Body of pancreas (tissue), 4 donors: ENCODE results near the gene MUSTN1. TPM values are rescaled to one million over a fixed set of nuclear protein-coding genes. Genes with fewer than 3 reads are reported as not detected.
A peak's percentile ranks its signal among the peaks of the same experiment; 100 is the strongest.

Experiments
- ATAC-seq: fragments of 150-250 bp; one replicate; pipeline ENCODE4 v1.9.1; 2016
- DNase-seq, 4 donors: peaks; one replicate each; pipeline ENCODE4 v3.0.0-alpha.2; 2019
- H3K27ac ChIP-seq, 4 donors: fragments of 200-600 bp; sonication (generic); 1 replicate in 3 of 4; 2 replicates in 1 of 4; pipeline versions ENCODE4 v1.5.1 to v1.6.1; 2016 to 2019; ENCODE audit warnings: mild to moderate bottlenecking in 1 of 4, mixed read lengths in 1 of 4, moderate library complexity in 1 of 4
- H3K27me3 ChIP-seq, 2 donors: fragments of 200-600 bp; sonication (generic); one replicate each; pipeline ENCODE4 v1.6.0; 2016; ENCODE audit warnings: mild to moderate bottlenecking in 1 of 2
- H3K36me3 ChIP-seq, 2 donors: fragments of 200-600 bp; sonication (generic); replicated peaks in 1 of 2; 2 replicates each; pipeline ENCODE4 v1.5.1; 2016; ENCODE audit warnings: low read depth in 2 of 2; ENCODE audit not compliant: insufficient read depth in 1 of 2
- H3K4me1 ChIP-seq: fragments of 200-600 bp; sonication (generic); one replicate; pipeline ENCODE4 v1.6.0; 2016
- H3K4me3 ChIP-seq, 2 donors: fragments of 200-600 bp; sonication (generic); 1 replicate in 1 of 2; 2 replicates in 1 of 2; pipeline ENCODE4 v1.5.1; 2016 to 2019
- H3K9me3 ChIP-seq, 3 donors: fragments of 200-600 bp; sonication (generic); 1 replicate in 2 of 3; 2 replicates in 1 of 3; pipeline ENCODE4 v1.5.1; 2016
- POLR2A ChIP-seq, 3 donors: fragments of 450-650 bp; IDR thresholded peaks; one replicate each; pipeline ENCODE4 v1.6.1; 2016; ENCODE audit warnings: antibody characterized with exemption in 3 of 3, mild to moderate bottlenecking in 2 of 3
- WGBS, 2 donors: methylation state at CpG; one replicate each; pipeline ENCODE4 v1.1.5; 2017; 5-methylcytosine and 5-hydroxymethylcytosine counted together
- intact Hi-C: fragments of 100-400 bp; cut with DNase I; formaldehyde crosslinking; loops from one replicate; pipeline ENCODE4 v1.15.1; 2023
- total RNA-seq, 2 donors: library from RNA; depleted of rRNA; stranded (reverse); fragments of >200 nt; gene quantifications; one replicate each; pipeline ENCODE4 v1.1.0, GENCODE V29; 2016
- TF ChIP-seq, protein P1 (sequence below), 7 experiments: fragments of 450-650 bp in 4 of 7; fragments of 200-600 bp in 3 of 7; sonication (generic) in 3 of 7; IDR thresholded peaks; one replicate each; pipeline ENCODE4 v1.5.1; 2016 to 2019; ENCODE audit warnings: antibody characterized with exemption in 7 of 7

Gene MUSTN1
- total RNA-seq, 2 donors from 2014 or later, result 3.9 TPM; not detected in 1

DNA sequence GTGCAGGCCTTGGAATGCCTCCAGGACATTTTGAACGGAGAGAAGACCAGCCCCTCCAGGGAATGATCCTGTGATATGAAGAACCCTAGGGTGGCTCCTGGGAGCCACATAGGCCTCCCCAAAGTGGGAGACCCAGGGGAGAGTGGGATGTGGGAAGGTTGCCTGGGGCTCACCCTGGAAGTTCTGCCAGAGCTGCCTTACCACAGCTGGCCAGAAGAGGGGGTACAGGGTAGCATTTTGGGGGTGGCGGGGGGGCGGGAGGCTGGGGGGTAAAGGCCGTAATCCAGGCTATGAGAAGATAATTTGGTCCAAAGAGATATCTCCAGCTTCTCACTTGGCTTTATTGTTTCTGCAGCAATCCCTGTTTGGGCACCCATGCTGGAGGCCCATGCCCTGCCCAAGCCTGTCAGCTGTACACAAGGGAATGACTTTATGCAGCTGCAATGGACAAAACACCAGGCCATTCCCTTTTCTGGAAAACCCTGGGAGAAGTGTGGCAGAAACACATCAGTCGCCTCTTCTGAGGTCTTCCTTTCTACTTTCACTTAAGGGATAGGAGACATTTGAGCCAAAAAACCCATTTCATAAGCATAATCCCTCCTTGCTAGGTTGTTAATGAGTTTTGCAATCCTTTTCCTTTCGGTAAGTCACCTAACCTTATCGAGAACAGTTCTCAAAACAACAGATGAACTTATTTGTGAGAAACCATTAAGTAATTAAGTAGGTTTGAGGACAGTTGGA lies 11.0 kb upstream of the MUSTN1 start:
- H3K27me3 ChIP-seq, result no peaks in the 10 kb centered on the region
- peaks cover 12% of the 10 kb centered on the region for H3K4me1 ChIP-seq
- H3K36me3 ChIP-seq, result peaks cover 0 to 4% of the 10 kb centered on the region in 2 donors
- no peaks in the 10 kb centered on the region for H3K9me3 ChIP-seq
- 68 to 71% methylated on average over 6 to 7 of the region's 7 CpGs for WGBS, 2 donors
- H3K27ac ChIP-seq, result peak overlapping the region in 3 of 4 donors; percentile 3 to 25 (median 10)
- DNase-seq, result peak in 1 of 4 donors; percentile 25
- no peak overlapping the region for H3K4me3 ChIP-seq
- ATAC-seq, result peak; percentile 28
- intact Hi-C loops, result no loop called here
- TF ChIP-seq, protein P1, sequence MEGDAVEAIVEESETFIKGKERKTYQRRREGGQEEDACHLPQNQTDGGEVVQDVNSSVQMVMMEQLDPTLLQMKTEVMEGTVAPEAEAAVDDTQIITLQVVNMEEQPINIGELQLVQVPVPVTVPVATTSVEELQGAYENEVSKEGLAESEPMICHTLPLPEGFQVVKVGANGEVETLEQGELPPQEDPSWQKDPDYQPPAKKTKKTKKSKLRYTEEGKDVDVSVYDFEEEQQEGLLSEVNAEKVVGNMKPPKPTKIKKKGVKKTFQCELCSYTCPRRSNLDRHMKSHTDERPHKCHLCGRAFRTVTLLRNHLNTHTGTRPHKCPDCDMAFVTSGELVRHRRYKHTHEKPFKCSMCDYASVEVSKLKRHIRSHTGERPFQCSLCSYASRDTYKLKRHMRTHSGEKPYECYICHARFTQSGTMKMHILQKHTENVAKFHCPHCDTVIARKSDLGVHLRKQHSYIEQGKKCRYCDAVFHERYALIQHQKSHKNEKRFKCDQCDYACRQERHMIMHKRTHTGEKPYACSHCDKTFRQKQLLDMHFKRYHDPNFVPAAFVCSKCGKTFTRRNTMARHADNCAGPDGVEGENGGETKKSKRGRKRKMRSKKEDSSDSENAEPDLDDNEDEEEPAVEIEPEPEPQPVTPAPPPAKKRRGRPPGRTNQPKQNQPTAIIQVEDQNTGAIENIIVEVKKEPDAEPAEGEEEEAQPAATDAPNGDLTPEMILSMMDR (IDR thresholded peaks at IDR 0.05), result peak in 5 of 7 experiments; percentile 15 to 40 (median 24)
- TF ChIP-seq POLR2A (IDR thresholded peaks at IDR 0.05), result no peak

DNA sequence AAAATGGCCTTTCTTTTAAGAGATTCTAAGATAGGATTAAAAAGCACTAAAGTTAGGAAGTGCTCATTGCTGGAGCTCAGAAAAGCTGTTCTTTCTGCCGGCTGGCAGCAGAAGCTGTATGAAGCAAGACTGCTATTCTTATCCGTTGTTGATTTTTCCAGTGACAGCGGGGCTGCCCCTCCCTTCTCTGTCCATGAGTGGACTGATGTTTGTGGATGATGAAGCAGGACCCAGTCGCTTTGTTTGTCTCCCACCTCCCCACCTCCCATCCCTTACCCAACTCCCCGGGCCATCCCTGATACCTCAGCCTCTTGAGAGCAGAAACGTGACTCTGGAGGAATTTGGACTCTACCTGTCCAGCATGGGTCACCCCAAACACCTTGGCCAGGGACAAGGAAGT lies 10.3 kb upstream of the MUSTN1 start:
- intact Hi-C loops, result no loop called here
- H3K4me3 ChIP-seq, result no peak overlapping the region
- ATAC-seq (peak; percentile 76), DNase-seq (peak; percentile 53 to 77 (median 74))
- H3K4me1 ChIP-seq, result peaks cover 12% of the 10 kb centered on the region
- H3K9me3 ChIP-seq, result no peaks in the 10 kb centered on the region
- TF ChIP-seq, protein P1 (IDR thresholded peaks at IDR 0.05), result no peak
- no peak for TF ChIP-seq POLR2A (IDR thresholded peaks at IDR 0.05)
- peak overlapping the region in 3 of 4 donors; percentile 3 to 25 (median 10) for H3K27ac ChIP-seq
- H3K27me3 ChIP-seq, result no peaks in the 10 kb centered on the region
- WGBS, 2 donors, result 16 to 34% methylated on average over 6 of the region's 6 CpGs
- H3K36me3 ChIP-seq, result peaks cover 0 to 4% of the 10 kb centered on the region in 2 donors

DNA sequence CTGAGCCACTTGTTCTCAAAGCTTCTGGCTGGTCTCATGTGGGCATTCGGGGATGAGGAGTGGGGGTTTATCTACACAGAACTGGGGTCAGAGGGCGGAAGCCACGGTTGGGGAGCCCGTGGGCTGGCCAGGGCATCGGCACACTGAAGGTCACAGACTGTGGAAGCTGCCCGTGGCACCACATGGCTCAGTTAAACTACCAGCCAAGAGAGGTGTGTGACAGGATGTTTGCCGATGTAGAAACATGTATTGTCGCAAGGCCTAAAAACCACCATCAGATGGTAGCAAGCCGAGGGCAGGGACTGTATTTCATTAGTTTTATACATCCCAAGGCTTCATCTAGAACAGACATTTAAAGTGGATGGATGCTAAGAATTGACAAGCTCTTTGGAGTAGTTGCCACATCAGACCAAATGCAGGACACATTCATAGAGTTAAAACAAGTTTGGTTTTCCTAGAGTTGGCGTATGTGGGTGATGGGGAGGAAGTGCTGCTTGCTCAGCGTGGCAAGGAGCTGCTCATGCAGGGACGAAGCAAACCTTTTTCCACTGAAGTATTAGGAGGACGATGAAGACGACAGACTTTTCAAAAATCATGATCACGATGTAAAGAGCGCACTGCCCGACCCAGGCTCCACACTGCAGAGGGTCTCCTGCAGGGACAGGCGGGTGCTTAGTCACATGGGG lies 9.6 kb upstream of the MUSTN1 start:
- Histone ChIP-seq H3K27me3 (no peaks in the 10 kb centered on the region), H3K4me1 (peaks cover 12% of the 10 kb centered on the region), H3K36me3 (peaks cover 0 to 4% of the 10 kb centered on the region in 2 donors), H3K27ac (peak overlapping the region in 2 of 4 donors; percentile 3 to 10), H3K4me3 (no peak overlapping the region), H3K9me3 (no peaks in the 10 kb centered on the region)
- DNase-seq (peak in 1 of 4 donors; percentile 36), ATAC-seq (no peak)
- 66 to 68% methylated on average over 18 of the region's 18 CpGs for WGBS, 2 donors
- intact Hi-C loops, result no loop called here
- no peak for TF ChIP-seq POLR2A (IDR thresholded peaks at IDR 0.05)
- TF ChIP-seq, protein P1 (IDR thresholded peaks at IDR 0.05), result no peak

DNA sequence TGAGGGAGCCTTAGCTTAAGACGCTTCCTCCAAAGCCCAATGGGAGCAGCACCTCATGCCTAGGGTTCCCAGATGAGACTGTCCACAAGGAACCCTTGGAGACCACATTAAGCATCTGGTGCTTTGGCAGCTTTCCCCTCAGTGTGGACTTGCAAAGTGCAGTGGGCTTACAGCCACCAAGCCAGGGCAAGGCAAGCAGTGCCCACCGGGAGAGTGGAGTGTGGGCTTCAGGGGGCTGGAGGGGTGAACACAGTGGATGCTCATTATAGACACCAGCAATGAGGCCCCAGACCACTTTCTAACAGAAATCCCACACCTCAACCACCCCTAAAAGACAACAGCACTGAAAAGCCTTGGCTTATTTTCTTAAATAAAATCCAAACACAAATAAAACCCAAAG lies 9.1 kb upstream of the MUSTN1 start:
- no peaks in the 10 kb centered on the region for H3K27me3 ChIP-seq
- no peak overlapping the region for H3K4me3 ChIP-seq
- H3K9me3 ChIP-seq, result no peaks in the 10 kb centered on the region
- ATAC-seq (no peak), DNase-seq (no peak)
- peaks cover 0 to 4% of the 10 kb centered on the region in 2 donors for H3K36me3 ChIP-seq
- WGBS, 2 donors, result 96 to 100% methylated on average over 2 of the region's 2 CpGs
- no peak overlapping the region for H3K27ac ChIP-seq
- peaks cover 12% of the 10 kb centered on the region for H3K4me1 ChIP-seq
- intact Hi-C loops, result no loop called here
- no peak for TF ChIP-seq POLR2A (IDR thresholded peaks at IDR 0.05)
- TF ChIP-seq, protein P1 (IDR thresholded peaks at IDR 0.05), result no peak
